Measurements from ENCODE around the gene ARHGEF37. TPM values are rescaled to one million over a fixed set of nuclear protein-coding genes. Genes with fewer than 3 reads are reported as not detected.

The ARHGEF37 gene
- total and polyA plus RNA-seq, 2 of the 8 experiments (the other 6 are each of a cell fraction or from before 2014, with no cell fraction given): 0.21 to 0.48 TPM

DNA sequence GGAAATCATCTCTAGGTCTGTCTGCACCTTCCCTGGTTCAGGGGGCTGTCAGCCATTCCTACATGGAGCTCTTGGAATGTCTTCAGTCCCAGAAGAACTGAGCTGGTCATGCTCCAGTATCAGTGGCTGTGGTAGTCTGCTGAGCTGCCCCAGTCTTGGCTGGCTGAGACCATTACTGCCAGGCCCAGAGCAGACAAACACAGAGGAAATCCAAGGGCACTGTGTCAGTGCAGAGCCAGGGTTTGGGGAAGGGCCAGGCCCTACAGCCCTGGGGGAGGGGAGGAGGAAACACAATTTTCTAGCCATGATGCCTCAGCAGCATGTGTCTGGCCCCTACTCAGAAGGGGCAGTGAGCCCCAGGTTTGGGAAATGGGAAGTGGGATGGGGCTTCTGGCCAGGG lies 58.4 kb downstream of the ARHGEF37 start:
- Histone ChIP-seq H3K27ac (ENCODE audit: low read depth, low read length) (no peak overlapping the region; the same call in 1 of the 2 replicates), H3K4me1 (replicated peaks in 1 of 4; ENCODE audit: control insufficient read depth in 3 of 4, insufficient read depth in 4 of 4, low read length in 3 of 4) (no peaks in the 10 kb centered on the region), H3K23ac (ENCODE audit: insufficient read length) (no peak overlapping the region), H3K4ac (replicated peaks; ENCODE audit: insufficient read length, low read depth, low read length) (no peak overlapping the region), H4K20me1 (replicated peaks in 1 of 2; ENCODE audit: control insufficient read depth in 1 of 2, insufficient read depth in 2 of 2, low read length in 2 of 2) (no peaks in the 10 kb centered on the region), H2AK5ac (ENCODE audit: low read depth, low read length) (no peak overlapping the region), H2AFZ (ENCODE audit: low read length) (no peak overlapping the region), H3K27me3 (replicated peaks in 1 of 4; ENCODE audit: control insufficient read depth in 3 of 4, extremely low read depth in 1 of 4, insufficient read depth in 3 of 4, low read length in 3 of 4) (no peaks in the 10 kb centered on the region; a peak in 1 of 7 replicates), H2BK15ac (ENCODE audit: low read length) (no peak overlapping the region), H2BK5ac (ENCODE audit: low read depth, low read length) (no peak overlapping the region), H2BK120ac (replicated peaks; ENCODE audit: low read depth, low read length) (no peak overlapping the region), H3K56ac (replicated peaks; ENCODE audit: insufficient read length, low read depth, low read length) (no peak overlapping the region), H3K4me2 (ENCODE audit: insufficient read depth in 1 of 2, low read depth in 2 of 2, low read length in 2 of 2) (no peak overlapping the region), H3K36me3 (ENCODE audit: control insufficient read depth in 2 of 4, insufficient read depth in 4 of 4, low read length in 3 of 4) (no peaks in the 10 kb centered on the region), H3K9ac (replicated peaks in 1 of 4; ENCODE audit: extremely low read depth in 1 of 4, low read depth in 3 of 4, low read length in 3 of 4) (no peak overlapping the region), H4K8ac (ENCODE audit: extremely low read depth, insufficient read depth, low read length) (no peak overlapping the region), H3K79me2 (ENCODE audit: control insufficient read depth in 1 of 2, insufficient read depth in 2 of 2, low read length in 2 of 2) (no peaks in the 10 kb centered on the region), H4K91ac (replicated peaks; ENCODE audit: insufficient read length, low read length) (no peak overlapping the region), H4K5ac (ENCODE audit: insufficient read length, low read depth, low read length) (no peak overlapping the region), H3K79me1 (ENCODE audit: low read depth, low read length) (no peaks in the 10 kb centered on the region), H2BK12ac (ENCODE audit: low read depth, low read length) (no peak overlapping the region), H3K18ac (ENCODE audit: extremely low read depth, low read length) (no peak overlapping the region), H3K9me3 (ENCODE audit: insufficient read depth in 2 of 2, low read depth in 1 of 2, low read length in 1 of 2) (no peaks in the 10 kb centered on the region), H3K23me2 (ENCODE audit: low read depth, low read length) (no peaks in the 10 kb centered on the region; the same call in 1 of the 2 replicates), H3K14ac (ENCODE audit: insufficient read length) (no peak overlapping the region), H3K4me3 (ENCODE audit: extremely low read depth in 1 of 4, insufficient read depth in 2 of 4, low read depth in 3 of 4, low read length in 4 of 4) (no peak overlapping the region), H2BK20ac (ENCODE audit: low read length) (no peak overlapping the region)
- ChIA-PET POLR2A (ENCODE audit: partially characterized antibody) (no interaction called here), CTCF (ENCODE audit: partially characterized antibody) (interaction anchor here (0.9 to 19.9 kb wide), 13 partner anchors 12 to 351 kb away, joined by 3 to 470 read pairs (median 5); no protein-coding TSS in a partner anchor)
- FAIRE-seq (no peak), DNase-seq (ENCODE audit: low read depth in 1 of 2, low spot score in 2 of 2) (no peak)
- TF ChIP-seq, protein P1, sequence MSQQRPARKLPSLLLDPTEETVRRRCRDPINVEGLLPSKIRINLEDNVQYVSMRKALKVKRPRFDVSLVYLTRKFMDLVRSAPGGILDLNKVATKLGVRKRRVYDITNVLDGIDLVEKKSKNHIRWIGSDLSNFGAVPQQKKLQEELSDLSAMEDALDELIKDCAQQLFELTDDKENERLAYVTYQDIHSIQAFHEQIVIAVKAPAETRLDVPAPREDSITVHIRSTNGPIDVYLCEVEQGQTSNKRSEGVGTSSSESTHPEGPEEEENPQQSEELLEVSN (IDR thresholded peaks at IDR 0.05): no peak
- TF ChIP-seq SP4 (IDR thresholded peaks at IDR 0.05; ENCODE audit: low read length): no peak
- no peak for TF ChIP-seq SIRT6 (IDR thresholded peaks at IDR 0.05; ENCODE audit: low read length)
- no peak for TF ChIP-seq CEBPB (IDR thresholded peaks at IDR 0.05; ENCODE audit: low read depth, low read length)
